GM12891 (cell line): Measurements from ENCODE around the gene POU3F3.

Experiments
- DNase-seq: peaks from one replicate; pipeline ENCODE4 v3.0.0; 2011; ENCODE audit warnings: low spot score; ENCODE audit not compliant: insufficient read length
- FAIRE-seq: peaks from 2 replicates; lab custom pipeline; 2011; peaks lifted over from hg19 to GRCh38; lab: Jason Lieb, UNC
- PAX5 ChIP-seq: IDR thresholded peaks from 2 replicates; pipeline ENCODE4 v1.6.1; 2011; ENCODE audit warnings: low read length, moderate library complexity, mild to moderate bottlenecking; ENCODE audit not compliant: insufficient read depth, severe bottlenecking
- POLR2A ChIP-seq: IDR thresholded peaks from 2 replicates; pipeline ENCODE4 v1.6.1; 2011; ENCODE audit warnings: low read depth, low read length, control low read depth
- POLR2AphosphoS5 ChIP-seq: IDR thresholded peaks from 2 replicates; pipeline ENCODE4 v1.6.1; 2011; ENCODE audit warnings: low read depth, low read length, control low read depth
- POU2F2 ChIP-seq: IDR thresholded peaks from 2 replicates; pipeline ENCODE4 v1.6.1; 2011; ENCODE audit warnings: low read depth, mild to moderate bottlenecking, control low read depth, low read length, moderate library complexity
- SPI1 ChIP-seq: IDR thresholded peaks from 2 replicates; pipeline ENCODE4 v1.6.1; 2011; ENCODE audit warnings: low read depth, low read length, control low read depth
- TAF1 ChIP-seq: IDR thresholded peaks from 2 replicates; pipeline ENCODE4 v1.6.1; 2011; ENCODE audit warnings: low read depth, low read length, control low read depth

Gene POU3F3

GRCh38 chr2:104855221-104856085 is 1.5 kb downstream of the POU3F3 start:
- FAIRE-seq (no peak), DNase-seq (no peak)
- TF ChIP-seq PAX5 (no peak), POLR2A (no peak), POLR2AphosphoS5 (no peak), TAF1 (no peak), POU2F2 (no peak), SPI1 (no peak)

- no peak for TF ChIP-seq POLR2AphosphoS5
- no peak for TF ChIP-seq POU2F2
- TF ChIP-seq TAF1 = no peak
- no peak for TF ChIP-seq SPI1
- no peak for TF ChIP-seq PAX5
- TF ChIP-seq POLR2A = no peak
- peak; percentile 60 for FAIRE-seq
- no peak for DNase-seq
Measured at GRCh38 chr2:104856086-104856972, 2.4 kb downstream of the POU3F3 start.

DNA sequence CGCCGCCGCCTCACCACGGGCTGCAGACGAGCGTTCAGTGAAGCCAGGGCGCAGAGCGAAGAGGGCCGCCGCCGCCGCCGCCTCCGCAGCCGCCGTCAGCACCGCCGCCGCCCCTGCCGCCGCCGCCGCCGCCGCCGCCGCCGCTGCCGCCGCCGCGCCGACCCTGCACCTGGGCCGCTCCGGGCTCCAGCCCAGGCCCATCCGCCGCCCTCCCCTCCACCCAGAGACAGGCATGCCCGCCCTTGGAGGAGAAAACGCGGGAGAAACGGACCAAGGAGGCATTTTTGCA is 3.0 kb downstream of the POU3F3 start:
- no peak for FAIRE-seq
- TF ChIP-seq SPI1 (no peak), POLR2AphosphoS5 (no peak), POU2F2 (no peak), PAX5 (no peak), POLR2A (no peak), TAF1 (no peak)
- DNase-seq = no peak

- DNase-seq (no peak), FAIRE-seq (no peak)
- TF ChIP-seq POLR2A (no peak), TAF1 (no peak), PAX5 (no peak), POU2F2 (no peak), SPI1 (no peak)
Measured at GRCh38 chr2:104857262-104858005, 3.5 kb downstream of the POU3F3 start.

GRCh38 chr2:104858006-104858978 is 4.4 kb downstream of the POU3F3 start:
- no peak for DNase-seq
- no peak for FAIRE-seq
- TF ChIP-seq TAF1 = no peak

GRCh38 chr2:104859291-104859765 is 5.4 kb downstream of the POU3F3 start:
- no peak for DNase-seq
- FAIRE-seq = no peak
- TF ChIP-seq POU2F2 (no peak), POLR2AphosphoS5 (no peak), TAF1 (no peak), SPI1 (no peak), PAX5 (no peak), POLR2A (no peak)

- TF ChIP-seq TAF1 = no peak
- TF ChIP-seq POLR2A = no peak
- no peak for TF ChIP-seq POU2F2
- TF ChIP-seq SPI1 = no peak
- no peak for TF ChIP-seq POLR2AphosphoS5
- FAIRE-seq (no peak), DNase-seq (no peak)
Measured at GRCh38 chr2:104859766-104860450, 6.0 kb downstream of the POU3F3 start.

GRCh38 chr2:104860451-104860790 is 6.5 kb downstream of the POU3F3 start:
- DNase-seq (no peak), FAIRE-seq (no peak)
- TF ChIP-seq POU2F2 (no peak), PAX5 (no peak), SPI1 (no peak), POLR2A (no peak), POLR2AphosphoS5 (no peak), TAF1 (no peak)
